ENCODE data around the gene VAC14. TPM values are rescaled to one million over a fixed set of nuclear protein-coding genes. Genes with fewer than 3 reads are reported as not detected.

Gene VAC14
- total RNA-seq, 1 experiment from 2014 or later: 35.3 TPM

DNA sequence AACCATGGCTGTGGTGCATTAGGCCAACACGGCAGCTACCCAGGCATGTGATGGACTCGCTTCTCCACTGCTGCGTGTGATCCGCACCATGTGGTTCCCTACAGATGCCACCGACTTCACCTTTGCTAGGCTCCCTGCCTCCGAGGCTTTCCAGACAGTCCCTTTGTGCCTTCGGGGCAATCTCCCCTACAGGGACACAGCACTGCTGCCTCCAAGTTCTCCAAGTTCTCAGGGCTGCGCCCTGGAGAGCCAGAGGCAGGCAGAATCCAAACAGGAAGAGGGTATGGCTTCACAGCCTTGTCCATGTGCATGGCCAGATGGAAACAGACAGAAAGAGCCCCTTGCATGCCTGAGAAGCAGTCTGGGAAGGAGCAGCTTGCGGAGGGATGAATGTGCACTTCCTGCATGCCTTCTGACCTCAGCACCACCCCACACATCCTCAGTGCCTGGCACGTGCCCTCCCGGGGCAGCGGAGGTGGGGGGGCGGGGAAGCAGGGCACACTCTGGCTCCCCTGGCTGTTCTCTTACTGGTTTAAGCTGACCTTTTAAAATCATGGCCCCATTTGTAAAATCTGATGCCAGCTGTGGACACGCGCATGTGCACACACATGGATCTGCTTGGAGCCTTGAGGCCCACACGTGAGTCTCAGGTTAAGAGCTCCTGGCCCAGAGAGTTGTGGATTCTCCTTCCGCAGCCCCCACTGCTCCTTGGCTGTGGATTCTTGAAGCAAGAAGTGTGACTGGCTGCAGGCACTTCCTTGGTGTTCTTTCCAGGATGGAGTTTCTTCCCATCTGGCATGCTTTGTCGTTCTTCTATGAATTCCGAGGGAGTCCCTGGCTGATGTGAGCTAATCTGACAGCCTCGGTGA lies 59.8 kb downstream of the VAC14 start:
- no peak overlapping the region for H3K4me3 ChIP-seq (replicated peaks in 1 of 2; ENCODE audit: low read depth in 1 of 2, low read length in 2 of 2)
- H3K36me3 ChIP-seq (ENCODE audit: control insufficient read depth in 1 of 2, insufficient read depth in 2 of 2, low read length in 2 of 2): peaks cover 0 to 12% of the 10 kb centered on the region in 2 experiments; a peak in 1 of 4 replicates
- no peak overlapping the region for H3K9ac ChIP-seq (ENCODE audit: low read length)
- intact Hi-C loops (cut with micrococcal nuclease): no loop called here
- ATAC-seq (no peak), DNase-seq (ENCODE audit: low read depth, low spot score) (no peak)
- TF ChIP-seq SP1 (IDR thresholded peaks at IDR 0.05; ENCODE audit: low read depth) (no peak), EZH2phosphoT487 (IDR thresholded peaks at IDR 0.05; ENCODE audit: borderline replicate concordance) (no peak), POLR2A (IDR thresholded peaks at IDR 0.05; ENCODE audit: borderline replicate concordance, extremely low read depth, insufficient read depth, insufficient read length) (no peak), SRF (IDR thresholded peaks at IDR 0.05; ENCODE audit: low read depth) (no peak)
- TF ChIP-seq, protein P1, sequence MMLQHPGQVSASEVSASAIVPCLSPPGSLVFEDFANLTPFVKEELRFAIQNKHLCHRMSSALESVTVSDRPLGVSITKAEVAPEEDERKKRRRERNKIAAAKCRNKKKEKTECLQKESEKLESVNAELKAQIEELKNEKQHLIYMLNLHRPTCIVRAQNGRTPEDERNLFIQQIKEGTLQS (IDR thresholded peaks at IDR 0.05): no peak
- RAD21 ChIA-PET (ENCODE audit: low non-redundant PET in 1 of 2, low total read pairs in 2 of 2, uncharacterized antibody in 2 of 2, unreplicated experiment in 2 of 2): no interaction called here
- peaks cover 7 to 13% of the 10 kb centered on the region in 2 experiments for H3K4me1 ChIP-seq (ENCODE audit: control insufficient read depth in 1 of 2, insufficient read depth in 2 of 2, low read length in 2 of 2)
- no TSS peak for BruUV-seq (replicated peaks)
- H4K20me1 ChIP-seq (ENCODE audit: insufficient read depth): no peaks in the 10 kb centered on the region
- no peaks in the 10 kb centered on the region for H3K9me3 ChIP-seq (ENCODE audit: control insufficient read depth in 1 of 2, insufficient read depth in 1 of 2, low read depth in 1 of 2, low read length in 2 of 2)
- no peak overlapping the region for H2AFZ ChIP-seq (ENCODE audit: low read depth, low read length, poor library complexity, severe bottlenecking)
- H3K79me2 ChIP-seq (ENCODE audit: insufficient read depth, low read length): no peaks in the 10 kb centered on the region; the same call in 1 of the 2 replicates
- POLR2A ChIA-PET: no interaction called here
- no peaks in the 10 kb centered on the region for H3K9me2 ChIP-seq (ENCODE audit: insufficient read depth)
- CTCF ChIA-PET: no interaction called here
- no peaks in the 10 kb centered on the region for H3K27me3 ChIP-seq (ENCODE audit: insufficient read depth, low read length)
- H3K4me2 ChIP-seq (ENCODE audit: low read length): no peak overlapping the region
- no peak overlapping the region for H3K27ac ChIP-seq (ENCODE audit: low read depth, low read length)

GRCh38 chr16:70740174-70740913 lies 60.6 kb downstream of the VAC14 start:
- H3K4me3 ChIP-seq (replicated peaks in 1 of 2; ENCODE audit: low read depth in 1 of 2, low read length in 2 of 2): no peak overlapping the region
- no peak for TF ChIP-seq CTCF (IDR thresholded peaks at IDR 0.05 in 2 of 3, conservative IDR thresholded peaks at IDR 0.05 in 1 of 3; ENCODE audit: borderline replicate concordance in 1 of 3, insufficient read depth in 1 of 3, low read depth in 2 of 3, low read length in 2 of 3)
- TF ChIP-seq JUND (IDR thresholded peaks at IDR 0.05): no peak
- no peak for TF ChIP-seq REST (IDR thresholded peaks at IDR 0.05; ENCODE audit: low read depth)
- no peaks in the 10 kb centered on the region for H3K79me2 ChIP-seq (ENCODE audit: insufficient read depth, low read length)
- no TSS peak for BruUV-seq (replicated peaks)
- ChIA-PET POLR2A (no interaction called here), CTCF (no interaction called here), RAD21 (ENCODE audit: low non-redundant PET in 1 of 2, low total read pairs in 2 of 2, uncharacterized antibody in 2 of 2, unreplicated experiment in 2 of 2) (no interaction called here)
- no peaks in the 10 kb centered on the region for H3K27me3 ChIP-seq (ENCODE audit: insufficient read depth, low read length)
- no peak for ATAC-seq
- no peaks in the 10 kb centered on the region for H4K20me1 ChIP-seq (ENCODE audit: insufficient read depth)
- H3K9me3 ChIP-seq (ENCODE audit: control insufficient read depth in 1 of 2, insufficient read depth in 1 of 2, low read depth in 1 of 2, low read length in 2 of 2): no peaks in the 10 kb centered on the region
- H3K36me3 ChIP-seq (ENCODE audit: control insufficient read depth in 1 of 2, insufficient read depth in 2 of 2, low read length in 2 of 2): peaks cover 0 to 12% of the 10 kb centered on the region in 2 experiments; a peak in 1 of 4 replicates
- intact Hi-C loops (cut with micrococcal nuclease): no loop called here
- no peak for DNase-seq (ENCODE audit: low read depth, low spot score)
- H3K4me2 ChIP-seq (ENCODE audit: low read length): no peak overlapping the region
- H2AFZ ChIP-seq (ENCODE audit: low read depth, low read length, poor library complexity, severe bottlenecking): no peak overlapping the region
- peaks cover 0 to 5% of the 10 kb centered on the region in 2 experiments; a peak in 3 of 4 replicates for H3K4me1 ChIP-seq (ENCODE audit: control insufficient read depth in 1 of 2, insufficient read depth in 2 of 2, low read length in 2 of 2)
- no peaks in the 10 kb centered on the region for H3K9me2 ChIP-seq (ENCODE audit: insufficient read depth)
- no peak overlapping the region for H3K27ac ChIP-seq (ENCODE audit: low read depth, low read length)
- no peak overlapping the region for H3K9ac ChIP-seq (ENCODE audit: low read length)
